Measurements from ENCODE around the gene C6orf120.

Gene C6orf120

GRCh38 chr6:169701311-169701953, 494 bp upstream of the C6orf120 start:
- Mint-ChIP-seq H3K36me3 (ENCODE audit: low read depth) (peaks cover 64% of the 10 kb centered on the region), H3K4me3 (peak overlapping the region; percentile 92), H3K4me1 (ENCODE audit: low read depth) (peaks cover 59% of the 10 kb centered on the region), H3K27me3 (no peaks in the 10 kb centered on the region), H3K9me3 (peaks cover under 1% of the 10 kb centered on the region), H3K27ac (peak overlapping the region; percentile 93)
- no peak for DNase-seq

GRCh38 chr6:169702840-169703246, 917 bp downstream of the C6orf120 start:
- Mint-ChIP-seq H3K36me3 (ENCODE audit: low read depth) (peaks cover 72% of the 10 kb centered on the region), H3K27me3 (no peaks in the 10 kb centered on the region), H3K4me3 (peak overlapping the region; percentile 92), H3K27ac (peak overlapping the region; percentile 93), H3K4me1 (ENCODE audit: low read depth) (peaks cover 64% of the 10 kb centered on the region), H3K9me3 (no peaks in the 10 kb centered on the region)
- DNase-seq = no peak

- Mint-ChIP-seq H3K9me3 (no peaks in the 10 kb centered on the region), H3K4me1 (ENCODE audit: low read depth) (peaks cover 58% of the 10 kb centered on the region), H3K36me3 (ENCODE audit: low read depth) (peaks cover 91% of the 10 kb centered on the region), H3K4me3 (no peak overlapping the region), H3K27me3 (no peaks in the 10 kb centered on the region), H3K27ac (peak overlapping the region; percentile 63)
- DNase-seq = no peak
Observed at GRCh38 chr6:169707772-169708171, 5.8 kb downstream of the C6orf120 start.

GRCh38 chr6:169709293-169709692, 7.4 kb downstream of the C6orf120 start:
- Mint-ChIP-seq H3K27ac (peak overlapping the region; percentile 84), H3K27me3 (no peaks in the 10 kb centered on the region), H3K36me3 (ENCODE audit: low read depth) (peaks cover 88% of the 10 kb centered on the region), H3K9me3 (no peaks in the 10 kb centered on the region), H3K4me1 (ENCODE audit: low read depth) (peaks cover 49% of the 10 kb centered on the region), H3K4me3 (no peak overlapping the region)
- no peak for DNase-seq

- peaks cover 88% of the 10 kb centered on the region for H3K36me3 Mint-ChIP-seq (ENCODE audit: low read depth)
- H3K9me3 Mint-ChIP-seq = no peaks in the 10 kb centered on the region
- peak overlapping the region; percentile 84 for H3K27ac Mint-ChIP-seq
- H3K4me3 Mint-ChIP-seq = no peak overlapping the region
- DNase-seq = no peak
- H3K27me3 Mint-ChIP-seq = no peaks in the 10 kb centered on the region
- peaks cover 48% of the 10 kb centered on the region for H3K4me1 Mint-ChIP-seq (ENCODE audit: low read depth)
Observed at GRCh38 chr6:169710009-169710408, 8.1 kb downstream of the C6orf120 start.

GRCh38 chr6:169714178-169714577, 12.3 kb downstream of the C6orf120 start:
- Mint-ChIP-seq H3K36me3 (ENCODE audit: low read depth) (peaks cover 91% of the 10 kb centered on the region), H3K27ac (peak overlapping the region; percentile 27), H3K27me3 (no peaks in the 10 kb centered on the region), H3K4me1 (ENCODE audit: low read depth) (peaks cover 27% of the 10 kb centered on the region), H3K4me3 (no peak overlapping the region), H3K9me3 (no peaks in the 10 kb centered on the region)
- DNase-seq = no peak

GRCh38 chr6:169714595-169714994, 12.7 kb downstream of the C6orf120 start:
- Mint-ChIP-seq H3K27ac (peak overlapping the region; percentile 27), H3K4me1 (ENCODE audit: low read depth) (peaks cover 27% of the 10 kb centered on the region), H3K9me3 (no peaks in the 10 kb centered on the region), H3K4me3 (no peak overlapping the region), H3K36me3 (ENCODE audit: low read depth) (peaks cover 91% of the 10 kb centered on the region), H3K27me3 (no peaks in the 10 kb centered on the region)
- no peak for DNase-seq

GRCh38 chr6:169719117-169719516, 17.2 kb downstream of the C6orf120 start:
- Mint-ChIP-seq H3K9me3 (no peaks in the 10 kb centered on the region), H3K27ac (peak overlapping the region; percentile 26), H3K27me3 (no peaks in the 10 kb centered on the region), H3K4me1 (ENCODE audit: low read depth) (peaks cover 37% of the 10 kb centered on the region), H3K4me3 (no peak overlapping the region), H3K36me3 (ENCODE audit: low read depth) (peaks cover 70% of the 10 kb centered on the region)
- DNase-seq = no peak

GRCh38 chr6:169720207-169720855, 18.4 kb downstream of the C6orf120 start:
- H3K36me3 Mint-ChIP-seq (ENCODE audit: low read depth) = peaks cover 62% of the 10 kb centered on the region
- no peak overlapping the region for H3K4me3 Mint-ChIP-seq
- no peaks in the 10 kb centered on the region for H3K9me3 Mint-ChIP-seq
- H3K27ac Mint-ChIP-seq = peak overlapping the region; percentile 56
- peaks cover 35% of the 10 kb centered on the region for H3K4me1 Mint-ChIP-seq (ENCODE audit: low read depth)
- no peaks in the 10 kb centered on the region for H3K27me3 Mint-ChIP-seq
- no peak for DNase-seq

- Mint-ChIP-seq H3K4me1 (ENCODE audit: low read depth) (peaks cover 43% of the 10 kb centered on the region), H3K27me3 (no peaks in the 10 kb centered on the region), H3K27ac (peak overlapping the region; percentile 94), H3K9me3 (no peaks in the 10 kb centered on the region), H3K4me3 (peak overlapping the region; percentile 88), H3K36me3 (ENCODE audit: low read depth) (peaks cover 44% of the 10 kb centered on the region)
- DNase-seq = peak; percentile 58
Observed at GRCh38 chr6:169722362-169723199, 20.7 kb downstream of the C6orf120 start.

GRCh38 chr6:169723200-169723909, 21.4 kb downstream of the C6orf120 start:
- DNase-seq = peak; percentile 83
- Mint-ChIP-seq H3K36me3 (ENCODE audit: low read depth) (peaks cover 37% of the 10 kb centered on the region), H3K4me3 (peak overlapping the region; percentile 88), H3K27ac (peak overlapping the region; percentile 94), H3K9me3 (no peaks in the 10 kb centered on the region), H3K4me1 (ENCODE audit: low read depth) (peaks cover 45% of the 10 kb centered on the region), H3K27me3 (no peaks in the 10 kb centered on the region)

- Mint-ChIP-seq H3K36me3 (ENCODE audit: low read depth) (peaks cover 33% of the 10 kb centered on the region), H3K27me3 (no peaks in the 10 kb centered on the region), H3K27ac (peak overlapping the region; percentile 76), H3K4me3 (peak overlapping the region; percentile 74), H3K9me3 (no peaks in the 10 kb centered on the region), H3K4me1 (ENCODE audit: low read depth) (peaks cover 43% of the 10 kb centered on the region)
- DNase-seq = no peak
Observed at GRCh38 chr6:169723991-169724493, 22.1 kb downstream of the C6orf120 start.

- Mint-ChIP-seq H3K4me3 (peak within 1 kb of the TSS; percentile 88), H3K9me3 (no peaks in the 10 kb centered on the region), H3K36me3 (ENCODE audit: low read depth) (peaks cover 27% of the 10 kb centered on the region), H3K27ac (peak within 1 kb of the TSS; percentile 94), H3K27me3 (no peaks in the 10 kb centered on the region), H3K4me1 (ENCODE audit: low read depth) (peaks cover 37% of the 10 kb centered on the region)
- DNase-seq = peak; percentile 85
Observed at GRCh38 chr6:169724494-169725124, 22.7 kb downstream of the C6orf120 start, which contains the start of gene PHF10. Gene PHF10, minus strand, starts transcription at chr6:169724500. Its CDS starts 569 bp downstream, at chr6:169723931.
